22Rv1 (cell line): ENCODE data around the gene DGKI.

Source experiments
- CTCF ChIP-seq: fragments of 450-650 bp; IDR thresholded peaks from 2 replicates; pipeline ENCODE4 v1.5.1; 2017; ENCODE audit warnings: mild to moderate bottlenecking
- ZFX ChIP-seq: fragments of 450-650 bp; IDR thresholded peaks from 2 replicates; pipeline ENCODE4 v1.6.1; 2017; ENCODE audit warnings: antibody characterized with exemption, borderline replicate concordance

DNA sequence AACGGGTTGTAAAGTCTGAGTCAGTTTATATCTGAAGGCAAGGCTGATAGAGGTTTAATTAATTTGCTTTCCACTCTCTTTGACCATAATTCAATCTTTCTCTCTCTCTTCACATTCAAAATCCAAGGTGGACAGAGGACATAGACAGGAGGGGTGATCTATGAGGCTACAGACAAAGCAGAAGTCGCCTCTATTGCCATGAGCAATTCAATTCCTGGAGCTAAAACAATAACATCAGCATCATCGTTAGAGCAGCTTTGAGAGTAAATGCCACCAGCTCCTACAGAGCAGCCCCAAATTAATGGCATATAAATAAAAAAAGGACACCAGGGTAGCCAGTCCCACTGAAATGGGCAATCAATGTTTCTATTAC is 93.2 kb downstream of the DGKI start:
- no peak for TF ChIP-seq CTCF
- TF ChIP-seq ZFX = no peak
